HL-60 (cell line): ENCODE data around the gene RBM23.

Source experiments
- CTCF ChIP-seq: IDR thresholded peaks from one replicate; pipeline ENCODE4 v1.5.1; 2011; ENCODE audit warnings: low read length, control low read depth, inconsistent platforms; ENCODE audit not compliant: insufficient read depth
- GABPA ChIP-seq: IDR thresholded peaks from 2 replicates; pipeline ENCODE4 v1.6.1; 2012; ENCODE audit warnings: low read depth
- POLR2AphosphoS5 ChIP-seq: IDR thresholded peaks from 2 replicates; pipeline ENCODE4 v1.6.1; 2012; ENCODE audit warnings: low read depth
- REST ChIP-seq: IDR thresholded peaks from 2 replicates; pipeline ENCODE4 v1.6.1; 2012; ENCODE audit warnings: low read depth; ENCODE audit not compliant: insufficient replicate concordance
- SPI1 ChIP-seq: IDR thresholded peaks from 2 replicates; pipeline ENCODE4 v1.6.1; 2012; ENCODE audit warnings: low read depth, mild to moderate bottlenecking, borderline replicate concordance

GRCh38 chr14:22884076-22884737 lies 34.7 kb downstream of the RBM23 start:
- TF ChIP-seq POLR2AphosphoS5: no peak
- no peak for TF ChIP-seq CTCF
- no peak for TF ChIP-seq GABPA
- no peak for TF ChIP-seq SPI1
- TF ChIP-seq REST: no peak
